GM04503 (cell line): ENCODE measurements around the gene TMEM45A.

ENCODE experiments used
- DNase-seq: peaks from one replicate; pipeline ENCODE4 v3.0.0-alpha.2; 2012; ENCODE audit warnings: low read depth

Gene TMEM45A

GRCh38 chr3:100614941-100615340, 122.5 kb downstream of the TMEM45A start:
- no peak for DNase-seq

- no peak for DNase-seq
These were observed 123.3 kb downstream of the TMEM45A start for GRCh38 chr3:100615684-100616083.

DNA sequence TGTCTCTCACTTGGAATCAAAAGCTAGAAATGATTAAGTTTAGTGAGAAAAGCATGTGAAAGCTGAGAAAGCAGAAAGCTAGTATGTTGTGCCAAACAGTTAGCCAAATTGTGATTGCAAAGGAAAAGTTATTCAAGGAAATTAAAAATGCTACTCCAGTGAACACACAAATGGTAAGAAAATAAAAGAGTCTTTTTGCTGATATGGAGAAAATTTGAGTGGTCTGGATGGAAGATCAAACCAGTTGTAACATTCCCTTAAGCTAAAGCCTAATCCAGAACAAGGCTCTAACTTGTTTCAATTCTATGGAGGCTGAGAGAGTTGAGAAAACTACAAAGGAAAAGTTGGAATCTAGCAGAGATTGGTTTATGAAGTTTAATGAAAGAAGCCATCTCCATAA, 128.8 kb downstream of the TMEM45A start:
- no peak for DNase-seq
